SHP77 (cell line): ENCODE measurements around the gene FAAP20.
A peak's percentile ranks its signal among the peaks of the same experiment; 100 is the strongest.

Experiments
- DNase-seq, 2 experiments: peaks; one replicate each; lab custom pipeline; 2025; lab: John Stamatoyannopoulos, UW

The FAAP20 gene

DNA sequence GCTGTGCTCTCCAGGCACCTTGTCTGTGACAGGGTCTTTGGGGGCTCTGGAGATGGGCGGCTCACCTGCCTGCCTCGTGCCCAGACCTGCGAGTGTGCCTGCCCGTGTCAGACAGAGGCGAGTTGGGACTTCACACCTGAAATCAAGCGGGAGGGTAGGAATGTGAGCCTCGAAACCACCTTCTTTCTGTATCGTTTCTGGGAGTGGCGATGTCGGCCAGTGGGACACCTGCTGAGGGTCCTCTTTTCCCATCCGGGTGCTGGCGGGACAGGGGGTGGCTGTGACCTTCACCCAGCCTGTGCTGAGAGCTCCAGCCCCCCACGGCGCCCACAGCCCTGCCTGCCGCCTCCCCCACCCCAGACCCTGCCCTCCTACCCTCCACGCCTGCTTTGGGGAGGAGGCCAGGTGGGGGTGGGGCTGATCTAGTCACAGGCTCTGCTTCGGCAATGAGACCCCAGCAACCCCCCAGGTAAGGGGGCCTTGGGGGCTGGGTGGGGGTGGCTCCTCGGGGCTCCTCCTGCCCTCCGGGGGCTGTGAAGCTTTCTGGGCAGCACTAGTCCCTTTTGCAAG, 15.6 kb upstream of the FAAP20 start:
- no peak for DNase-seq

DNA sequence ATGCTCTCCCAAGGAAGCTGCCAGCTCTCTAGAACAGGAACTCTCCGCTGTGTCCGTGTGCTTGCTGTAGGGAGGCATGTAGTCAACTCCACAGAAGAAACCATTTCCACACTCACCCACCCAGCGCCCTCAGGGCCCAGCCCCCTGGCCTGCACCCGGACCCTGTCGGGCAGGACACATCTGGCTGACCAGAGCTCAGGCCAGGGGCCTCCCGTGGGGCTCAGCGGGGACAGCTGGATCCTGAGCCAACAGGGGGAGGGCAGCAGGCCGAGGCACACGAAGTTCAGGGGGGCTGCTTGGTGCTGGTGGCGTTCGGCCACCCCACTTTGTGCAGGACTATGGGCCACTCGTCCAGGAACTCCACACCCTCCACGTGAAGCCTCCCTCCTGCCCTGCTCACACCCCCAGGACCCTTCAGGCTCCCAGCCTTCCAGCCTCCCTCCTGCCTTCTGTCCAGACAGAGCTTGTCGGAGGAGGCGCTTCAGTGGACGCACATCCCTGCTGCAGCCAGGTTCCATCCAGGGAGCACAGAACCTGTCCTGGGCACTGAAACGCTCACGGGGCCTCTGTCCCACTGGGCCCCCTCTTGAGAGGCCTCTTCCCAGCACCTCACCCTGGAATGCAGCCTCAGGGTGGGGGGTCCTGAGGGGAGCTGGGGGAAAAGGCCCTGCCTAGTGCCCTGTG, 15.0 kb upstream of the FAAP20 start:
- DNase-seq: no peak

DNA sequence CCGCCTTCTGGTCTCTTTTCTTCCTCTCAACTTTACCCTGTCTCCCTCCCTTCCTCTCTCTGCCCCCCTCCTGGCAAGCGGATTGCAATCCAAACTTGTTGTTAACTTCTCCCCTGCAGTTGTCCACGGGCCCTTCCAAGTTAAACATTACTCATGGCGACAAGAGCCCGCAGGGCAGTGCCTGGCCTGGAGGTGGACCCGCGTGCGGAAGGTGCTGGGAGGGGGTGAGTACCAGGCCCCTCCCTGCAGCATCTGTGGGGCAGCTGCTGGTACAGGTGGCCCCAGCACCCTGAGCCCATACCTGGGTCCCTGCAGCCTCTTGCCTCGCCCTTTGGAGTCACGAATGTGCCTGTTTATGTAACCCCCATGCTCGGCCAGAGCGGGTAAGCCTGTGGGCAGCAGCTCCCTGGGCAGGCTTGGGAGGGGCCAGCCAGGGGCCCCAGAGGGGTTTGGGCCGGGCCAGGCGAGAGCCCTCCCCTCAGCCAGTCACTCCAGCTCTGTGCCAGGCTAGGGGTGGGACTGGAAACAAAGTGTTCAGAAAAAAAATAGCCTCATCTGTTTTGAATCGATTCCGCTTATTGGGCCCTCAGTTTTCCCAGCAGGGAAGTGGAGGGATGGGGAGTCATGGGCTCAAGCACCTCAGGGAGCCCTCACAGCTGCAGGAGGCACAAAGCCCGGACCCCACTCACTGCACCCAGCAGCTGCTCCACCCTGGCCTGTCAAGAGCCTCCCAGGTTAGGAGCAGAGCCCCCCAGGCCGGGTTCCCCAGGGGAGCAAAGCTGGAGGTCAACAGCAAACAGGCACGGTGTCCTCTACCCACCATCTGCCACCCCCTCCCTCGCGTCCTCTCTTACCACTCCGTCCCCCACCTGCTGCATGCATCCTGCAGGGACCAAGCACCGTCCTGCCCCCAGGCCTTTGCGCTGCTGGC, 14.0 kb upstream of the FAAP20 start:
- DNase-seq: no peak

DNA sequence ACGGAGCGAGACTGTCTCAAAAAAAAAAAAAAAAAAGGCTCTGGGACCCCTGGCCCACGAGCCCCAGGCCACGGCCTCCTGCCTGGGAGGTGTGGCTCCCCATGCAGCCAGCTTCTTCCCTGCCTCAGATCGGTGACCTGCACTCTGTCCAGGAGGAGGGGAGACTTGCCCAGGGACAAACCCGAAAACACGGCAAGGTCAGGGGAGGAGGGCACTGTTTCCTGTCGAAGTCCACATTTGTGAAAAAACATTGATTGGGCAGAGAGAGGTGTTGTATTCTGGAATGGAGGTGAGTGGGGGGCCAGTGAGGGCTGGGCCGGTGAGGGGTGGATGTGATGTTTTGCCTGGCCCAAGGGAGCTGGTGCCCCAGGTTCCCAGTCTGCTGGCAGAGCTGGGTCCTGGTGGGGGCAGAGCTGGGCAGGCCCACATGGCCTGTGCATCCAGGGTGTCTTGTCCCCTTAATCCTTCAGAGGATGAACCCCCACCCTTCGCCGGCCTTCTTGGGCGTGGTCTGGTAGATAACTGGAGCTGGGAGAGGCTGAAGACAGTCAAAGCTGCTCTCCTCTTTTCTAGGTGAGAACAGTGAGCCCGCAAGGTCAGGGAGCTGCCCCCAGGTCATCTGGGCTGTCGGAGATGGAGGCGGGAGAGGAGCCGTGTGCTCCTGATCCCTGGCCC, 12.4 kb upstream of the FAAP20 start:
- no peak for DNase-seq

DNA sequence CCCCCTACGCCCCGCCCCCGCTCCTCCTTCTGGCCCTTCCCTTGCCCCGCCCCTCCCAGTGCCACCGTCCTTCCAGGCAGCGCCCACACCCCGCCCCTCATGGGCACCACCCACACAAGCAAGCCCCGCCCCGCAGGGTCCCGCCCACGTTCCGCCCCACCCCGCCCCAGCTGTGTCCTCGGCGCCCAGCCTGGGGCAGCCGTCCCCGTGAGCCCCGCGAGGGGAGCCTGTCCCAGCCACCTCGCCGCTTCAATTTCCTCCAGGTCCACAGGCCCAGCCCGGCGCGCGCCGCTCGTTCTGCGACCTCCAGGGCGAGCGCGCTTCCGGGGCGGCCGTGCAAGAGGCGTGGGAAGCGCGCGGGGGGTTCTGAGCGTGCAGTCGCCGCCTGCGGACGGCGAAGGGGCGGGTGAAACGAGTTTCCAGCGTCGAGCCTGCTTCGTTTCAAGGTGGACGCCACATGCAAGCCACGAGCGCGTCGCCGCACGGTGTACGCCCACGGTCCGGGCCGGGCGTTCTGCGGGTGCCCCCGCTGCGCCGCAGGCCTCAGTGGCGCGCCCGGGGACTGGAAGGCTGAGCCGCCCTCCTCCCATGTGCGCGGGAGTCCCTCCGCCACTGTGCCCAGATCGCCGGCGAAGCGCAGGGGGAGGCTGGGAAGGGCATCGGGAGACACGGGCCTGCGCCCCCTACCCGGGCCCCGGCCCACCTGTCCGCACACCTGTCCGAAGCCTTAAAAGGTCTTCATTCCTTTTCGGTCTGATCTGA, 10.8 kb upstream of the FAAP20 start:
- DNase-seq: peak; percentile 75 to 80

DNA sequence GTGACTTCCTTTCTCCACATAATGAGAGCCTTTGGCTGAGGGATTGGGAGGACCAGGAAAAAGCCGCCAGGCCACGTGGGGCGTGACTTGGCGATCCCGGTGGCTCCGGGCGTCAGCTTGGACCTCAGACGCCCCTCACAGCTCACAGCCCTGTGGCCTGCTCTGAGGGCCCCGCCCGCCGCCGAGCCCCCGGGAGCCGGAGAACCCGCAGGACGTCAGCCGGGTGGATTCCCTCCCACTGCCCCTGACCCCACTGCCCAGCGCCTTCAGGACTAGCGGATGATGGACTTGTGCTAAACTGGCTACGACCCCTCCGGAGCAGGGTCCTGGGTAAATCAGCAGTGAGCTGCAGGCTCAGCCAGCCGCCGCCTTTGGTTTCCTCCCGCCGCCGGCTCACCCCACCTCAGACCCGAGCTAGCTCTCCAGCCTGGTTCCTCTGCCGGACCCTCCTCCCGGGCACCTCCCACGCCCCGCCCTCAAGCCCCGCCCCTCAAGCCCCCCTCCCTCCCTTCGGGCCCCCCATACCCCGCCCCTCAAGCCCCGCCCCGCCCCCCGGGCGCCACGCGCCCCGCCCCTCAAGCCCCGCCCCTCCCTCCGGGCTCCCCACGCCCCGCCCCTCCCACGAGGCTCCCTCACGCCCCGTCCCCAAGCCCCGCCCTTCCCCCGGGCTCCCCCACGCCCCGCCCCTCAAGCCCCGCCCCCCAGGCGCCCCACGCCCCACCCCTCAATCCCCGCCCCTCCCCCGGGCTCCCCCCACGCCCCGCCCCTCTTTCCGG, 10.0 kb upstream of the FAAP20 start:
- DNase-seq: peak; percentile 67 to 74

DNA sequence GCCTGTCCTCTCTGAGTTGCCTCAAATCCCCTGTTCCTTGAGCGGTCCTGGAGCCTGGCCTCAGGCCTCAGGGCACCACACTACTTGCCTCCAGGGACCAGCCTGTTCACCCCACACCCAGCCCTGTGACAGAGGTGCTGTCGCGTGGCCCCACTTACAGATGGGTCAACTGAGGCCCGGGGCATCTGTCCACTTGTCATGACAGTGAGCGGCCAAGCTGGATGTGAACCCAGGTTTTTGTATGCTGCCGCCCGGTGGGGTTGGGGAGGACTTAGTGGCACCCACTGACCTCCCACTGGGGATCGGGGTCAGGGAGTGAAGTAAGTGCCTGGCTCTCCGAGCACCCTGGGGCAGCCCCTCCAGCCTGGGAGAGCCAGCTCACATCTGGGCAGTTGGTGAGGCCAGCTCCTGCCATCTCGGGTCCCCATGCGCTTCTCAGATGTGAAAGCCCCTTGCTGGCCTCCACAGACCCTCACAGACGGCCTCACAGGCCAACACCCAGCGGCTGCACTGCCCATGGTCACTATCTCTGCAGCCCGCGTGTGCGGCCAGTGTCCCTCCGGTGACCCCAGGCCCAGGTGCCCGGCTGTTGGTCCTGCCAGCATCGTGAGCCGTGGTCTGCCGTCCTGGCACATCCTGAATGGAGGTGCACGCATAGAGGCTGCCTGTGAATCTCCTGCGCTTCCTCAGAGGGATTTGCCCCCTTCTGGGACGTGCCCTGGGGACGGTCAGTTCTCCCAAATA, 9.3 kb upstream of the FAAP20 start:
- DNase-seq: no peak

DNA sequence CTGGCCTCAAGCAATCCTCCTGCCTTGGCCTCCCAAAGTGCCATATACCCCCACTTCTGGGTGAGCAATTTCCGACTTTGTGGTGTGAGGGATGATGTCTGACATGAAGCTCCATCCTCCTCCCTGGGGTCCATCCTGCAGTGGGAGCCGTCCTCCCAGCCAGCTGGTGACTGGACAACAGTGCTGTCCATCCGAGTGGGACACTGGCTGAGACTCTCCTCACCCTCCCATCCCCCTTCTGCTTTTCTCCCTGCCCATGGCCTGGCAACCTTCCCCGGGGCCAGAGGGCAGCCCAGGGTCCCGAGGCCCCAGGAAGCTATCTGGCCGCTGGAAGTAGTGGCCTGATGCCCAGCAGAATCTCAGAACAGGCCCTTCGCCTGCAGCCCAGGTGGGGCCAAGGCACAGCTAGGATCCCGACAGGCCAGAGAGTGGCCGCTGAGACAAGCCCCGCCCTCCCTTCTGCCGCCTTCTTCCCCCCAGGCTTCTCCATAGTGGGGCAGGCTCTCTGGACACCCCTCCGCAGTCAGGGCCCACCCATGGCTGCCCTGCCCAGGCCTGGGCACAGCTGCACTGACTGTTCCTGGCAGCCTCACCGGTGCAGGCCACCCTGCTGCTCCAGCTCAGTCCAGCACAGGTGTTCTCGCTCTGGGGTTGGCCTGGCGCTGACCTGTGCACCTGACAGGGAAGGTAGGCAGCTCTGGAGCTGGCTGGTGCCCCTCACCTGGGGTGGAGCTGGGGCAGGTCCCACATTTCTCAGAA, 8.4 kb upstream of the FAAP20 start:
- no peak for DNase-seq

DNA sequence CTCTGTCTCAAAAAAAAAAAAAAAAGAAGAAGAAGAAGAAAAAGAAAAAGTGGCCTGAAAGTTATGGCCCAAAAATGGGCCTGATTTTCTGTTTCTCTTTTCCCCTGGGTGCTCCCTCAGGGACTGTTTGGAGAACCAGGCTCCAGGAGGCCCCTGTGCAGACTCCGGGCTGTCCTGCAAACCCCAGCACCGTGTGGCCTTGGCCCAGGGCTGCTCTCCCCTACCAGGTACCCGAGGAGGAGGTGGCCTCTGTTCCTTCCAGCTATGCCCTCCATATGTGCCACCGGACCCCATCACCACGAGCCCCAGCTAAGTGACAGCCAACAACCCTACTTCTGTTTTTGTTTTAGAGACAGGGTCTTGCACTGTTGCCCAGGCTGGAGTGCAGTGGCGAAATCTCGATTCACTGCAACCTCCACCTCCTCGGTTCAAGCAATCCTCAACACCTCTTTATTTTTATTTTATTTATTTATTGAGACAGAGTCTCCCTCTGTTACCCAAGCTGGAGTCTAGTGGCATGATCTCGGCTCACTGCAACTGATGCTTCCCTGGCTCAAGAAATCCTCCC, 7.5 kb upstream of the FAAP20 start:
- DNase-seq: no peak

DNA sequence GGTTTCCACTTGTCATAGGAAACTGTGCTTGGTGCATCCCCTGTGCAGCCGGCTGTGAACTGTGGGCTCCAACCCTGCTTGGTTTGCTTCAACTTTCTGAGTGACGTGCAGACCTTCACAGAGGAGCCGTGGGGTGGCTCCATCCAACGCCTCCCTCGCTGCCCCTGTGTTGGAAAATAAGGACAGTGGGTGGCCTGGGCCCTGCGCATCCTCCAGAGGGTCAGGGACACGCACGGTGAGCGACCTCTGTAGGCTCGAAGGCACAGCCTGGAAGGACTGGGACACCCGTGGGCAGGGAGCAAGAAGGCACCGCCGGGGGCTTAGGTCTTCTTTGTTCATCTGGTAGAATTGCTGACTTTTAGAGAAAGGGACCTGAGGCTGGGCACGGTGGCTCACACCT, 6.5 kb upstream of the FAAP20 start:
- no peak for DNase-seq

DNA sequence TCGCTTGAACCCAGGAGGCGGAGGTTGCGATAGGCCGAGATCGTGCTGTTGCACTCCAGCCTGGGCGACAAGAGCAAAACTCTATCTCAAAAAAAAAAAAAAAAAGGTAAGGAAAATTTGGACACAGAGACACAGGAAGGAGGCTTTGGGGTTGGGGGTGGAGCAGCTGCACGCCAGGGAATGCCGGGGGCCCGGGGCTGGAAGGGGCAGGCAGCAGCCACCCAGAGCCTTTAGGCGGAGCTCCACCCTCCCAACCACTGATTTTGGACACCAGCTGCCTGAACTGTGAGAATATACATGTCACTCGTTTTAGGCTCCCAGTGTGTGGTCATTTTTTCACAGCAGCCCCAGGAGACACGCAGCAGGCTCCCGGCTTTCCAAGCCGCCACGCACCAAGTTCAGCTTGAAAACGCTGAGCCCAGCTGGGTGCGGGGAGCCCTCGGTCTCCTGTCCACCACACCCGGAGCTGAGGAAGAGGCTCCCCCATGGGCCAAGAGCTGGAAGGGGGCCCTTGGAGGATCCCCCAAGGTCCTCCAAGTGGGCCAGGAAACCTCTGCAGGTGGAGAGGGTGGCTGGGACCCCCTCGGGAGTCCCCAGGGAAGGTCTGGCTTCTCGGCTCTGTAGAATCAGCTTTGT, 5.9 kb upstream of the FAAP20 start:
- DNase-seq: no peak

DNA sequence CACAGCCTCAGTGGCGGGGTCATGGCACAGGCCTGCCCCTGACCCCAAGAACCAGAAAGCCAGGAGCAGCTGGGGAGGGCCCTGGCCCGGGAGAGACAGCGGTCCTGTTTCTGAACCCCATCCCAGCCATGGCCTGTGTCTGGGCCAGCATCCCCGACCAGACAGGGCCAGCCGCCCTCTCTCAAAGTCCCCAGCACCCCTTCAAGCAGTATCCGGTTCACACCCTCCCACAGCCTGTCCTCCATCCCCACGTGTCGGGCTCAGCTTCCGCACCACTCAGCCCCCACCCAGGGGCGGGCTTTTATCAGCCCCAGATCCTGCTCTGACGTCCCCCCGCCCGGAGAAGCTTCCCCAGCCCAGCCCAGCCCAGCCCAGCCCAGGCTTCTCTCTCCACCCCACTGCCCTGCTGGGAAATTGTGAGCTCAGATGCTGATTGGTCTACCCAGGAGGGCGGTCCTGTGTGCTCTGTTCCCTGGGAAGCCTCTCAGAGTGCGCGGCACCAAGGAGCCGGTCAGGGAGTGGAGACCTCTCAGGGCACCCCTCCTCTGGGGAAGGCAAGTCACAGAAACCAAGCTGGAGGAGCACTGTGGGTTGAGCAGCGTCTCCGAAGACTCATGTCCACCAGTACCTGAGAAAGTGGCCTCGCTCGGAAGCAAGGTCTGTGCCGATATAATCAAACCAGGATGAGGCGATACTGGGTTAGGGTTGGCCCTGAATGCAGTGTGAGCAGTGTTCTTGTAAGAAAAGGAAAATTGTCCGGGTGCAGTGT, 4.7 kb upstream of the FAAP20 start:
- DNase-seq: peak; percentile 83 to 89

DNA sequence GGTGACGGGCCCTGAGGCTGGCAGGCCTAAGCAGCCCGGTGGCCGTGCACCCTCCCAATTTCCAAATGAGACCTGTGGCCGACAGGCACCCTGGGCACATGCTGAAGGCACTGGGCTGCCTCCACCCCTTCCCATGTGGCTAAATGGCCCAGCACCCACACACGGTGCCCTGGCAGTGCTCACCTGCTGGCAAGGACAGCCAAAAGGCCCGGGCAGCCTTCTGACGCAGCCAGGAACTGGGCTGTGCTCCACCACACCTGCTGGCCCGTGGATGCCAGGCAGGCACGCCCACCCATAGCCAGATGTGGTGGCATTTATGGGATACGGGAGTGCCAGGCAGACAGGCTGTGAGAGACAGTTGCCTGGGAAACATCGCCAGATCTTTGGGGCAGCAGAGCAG, 4.0 kb upstream of the FAAP20 start:
- DNase-seq: no peak

DNA sequence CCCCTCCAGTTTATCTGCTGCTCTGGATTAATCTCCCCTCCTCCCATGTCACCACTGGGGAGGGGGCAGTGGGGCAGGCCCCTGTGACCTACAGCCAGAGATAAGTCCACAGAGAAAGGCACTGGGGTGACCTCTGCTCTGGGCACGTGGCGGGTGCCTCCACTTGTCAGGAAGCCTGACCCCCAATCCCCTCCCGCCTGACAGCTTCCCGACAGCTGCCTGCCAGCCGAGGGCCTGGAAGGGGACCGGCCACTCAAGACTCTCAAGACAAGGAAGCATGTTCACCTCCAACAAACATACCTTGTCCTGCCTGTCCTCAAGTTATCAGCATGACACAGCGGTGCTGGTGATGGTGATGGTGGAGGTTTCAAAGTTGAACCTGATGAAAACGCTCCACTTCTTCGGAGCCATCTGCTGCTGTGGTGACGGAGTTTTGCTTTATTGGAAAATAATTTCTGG, 3.2 kb upstream of the FAAP20 start:
- no peak for DNase-seq

DNA sequence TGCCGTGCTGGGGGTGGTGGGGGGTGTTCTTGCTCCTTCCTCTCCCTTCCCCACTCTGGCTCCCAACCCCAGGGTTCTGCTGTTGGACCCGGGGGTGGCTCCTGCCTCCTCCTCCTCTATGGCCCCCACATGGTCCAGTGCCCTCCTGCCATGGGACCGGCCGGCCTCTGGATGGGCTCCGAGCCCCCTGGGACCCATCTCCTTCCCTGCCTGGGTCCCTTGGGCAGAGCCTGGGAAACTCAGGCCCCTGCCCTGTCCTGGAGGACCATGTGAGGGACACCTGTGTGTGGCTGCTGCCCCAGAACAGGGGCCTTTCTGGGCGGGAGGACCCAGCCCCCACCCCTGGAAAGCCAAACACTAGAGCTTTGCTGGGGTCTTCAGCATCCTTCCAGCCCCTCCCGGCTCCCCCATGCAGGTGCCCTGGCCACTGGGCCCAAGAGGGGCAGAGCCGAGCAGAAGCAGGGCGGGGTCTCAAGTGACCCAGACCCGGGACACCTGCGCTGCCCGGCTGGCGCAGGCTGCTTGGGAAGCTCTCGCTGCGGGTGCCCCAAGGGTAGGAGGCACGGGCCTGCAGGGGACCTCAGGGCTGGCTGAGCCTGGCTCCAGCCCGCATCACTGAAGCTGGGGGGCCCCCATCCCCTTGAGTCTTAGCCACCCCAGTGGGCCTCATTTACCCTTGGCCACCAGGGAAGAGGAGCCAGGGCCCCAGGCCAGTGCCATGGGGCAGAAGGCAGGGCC, 2.5 kb upstream of the FAAP20 start:
- DNase-seq: no peak

DNA sequence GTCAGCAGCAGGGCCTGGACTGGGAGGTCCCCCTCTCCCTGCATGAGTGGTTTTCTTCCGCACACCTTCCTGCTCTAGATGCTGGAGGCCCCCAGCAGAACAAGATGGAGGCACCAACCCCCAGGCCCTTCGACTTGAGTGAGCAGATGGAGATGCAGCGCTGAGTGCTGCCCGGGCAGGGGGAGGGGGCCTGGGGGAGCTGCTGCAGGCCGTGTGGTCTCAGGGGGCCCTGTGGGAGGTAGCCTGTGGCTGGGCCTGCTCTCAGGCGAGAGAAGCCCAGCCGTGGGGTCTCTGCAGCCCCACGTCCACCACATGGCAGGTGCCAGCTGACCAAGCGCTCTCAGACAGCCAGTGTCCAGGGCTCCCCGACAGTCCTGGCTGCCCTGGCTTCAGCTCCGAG, 1.2 kb upstream of the FAAP20 start:
- no peak for DNase-seq
